Stimulated activated CD4-positive, alpha-beta T cell treated with anti-CD3 and anti-CD28 coated beads, Interleukin-15, amount 100 ng/mL, for 48 hours (primary cell): ENCODE data around the gene SPTBN4.
"Not testable (repeated sequence)": the region's sequence is repeated elsewhere in the genome, so short reads cannot be mapped to it uniquely, and the experiment has no call there.

ENCODE experiments used
- DNase-seq, 2 donors: peaks; one replicate each; pipeline ENCODE4 v3.0.0-alpha.2; 2020; ENCODE audit warnings: low read depth in 2 of 2

The SPTBN4 gene

DNA sequence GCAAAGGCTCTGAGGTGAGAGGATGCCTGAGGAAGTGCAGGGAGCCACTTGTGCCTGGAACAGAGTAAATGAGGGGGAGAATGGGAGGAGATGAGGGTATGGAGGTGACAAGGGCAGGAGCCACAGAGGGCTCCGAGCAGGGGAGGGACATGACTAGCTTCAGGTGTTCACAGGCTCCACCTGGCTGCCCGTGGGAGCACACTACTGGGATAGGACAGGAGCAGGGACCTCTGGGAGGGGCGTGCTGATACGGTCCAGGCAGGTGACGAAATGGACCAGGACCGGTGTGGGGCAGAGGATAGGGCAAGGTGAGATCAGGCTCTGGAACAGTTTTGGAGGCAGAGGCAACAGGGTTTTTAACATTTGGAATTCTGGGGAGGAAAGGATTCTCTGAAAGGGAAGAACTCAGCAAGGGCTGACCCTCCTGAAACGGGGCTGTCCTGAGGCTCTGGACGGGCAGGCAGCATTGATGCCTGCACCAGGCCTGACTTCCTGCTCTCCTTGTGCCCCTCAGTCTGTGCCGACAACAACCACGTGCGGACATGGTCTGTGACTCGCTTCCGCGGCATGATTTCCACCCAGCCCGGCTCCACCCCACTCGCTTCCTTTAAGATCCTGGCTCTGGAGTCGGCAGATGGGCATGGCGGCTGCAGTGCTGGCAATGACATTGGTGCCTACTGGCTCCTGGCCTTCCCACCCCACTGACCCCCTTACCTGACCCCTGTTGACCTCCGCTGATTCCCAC lies 121.5 kb downstream of the SPTBN4 start:
- no peak for DNase-seq

DNA sequence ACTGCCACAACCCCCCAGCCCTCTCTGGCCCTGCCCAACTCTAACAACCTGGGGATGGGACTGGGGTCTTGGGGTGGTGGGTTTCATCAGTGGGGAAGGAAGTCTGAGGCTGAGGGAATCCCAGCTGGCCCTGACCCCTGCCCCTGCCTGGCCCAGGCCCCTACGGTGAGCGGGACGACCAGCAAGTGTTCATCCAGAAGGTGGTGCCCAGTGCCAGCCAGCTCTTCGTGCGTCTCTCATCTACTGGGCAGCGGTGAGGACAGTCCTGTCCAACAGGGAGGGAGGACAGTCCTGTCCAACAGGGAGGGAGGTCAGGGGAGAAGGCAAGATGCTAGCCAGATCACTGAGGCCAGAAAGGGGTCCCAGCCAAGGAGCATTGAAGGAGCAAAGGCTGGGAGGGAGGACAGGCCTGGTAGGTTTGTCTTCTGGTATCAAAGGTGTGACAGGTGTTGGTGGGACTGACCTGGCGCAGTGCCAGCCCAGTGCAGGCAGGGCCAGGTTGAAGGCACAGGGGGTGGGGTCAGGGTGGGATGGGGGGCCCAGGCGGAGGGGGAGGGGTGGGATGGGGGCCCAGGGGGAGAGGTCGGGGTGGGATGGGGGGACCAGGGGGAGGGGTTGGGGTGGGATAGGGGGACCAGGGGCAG lies 122.2 kb downstream of the SPTBN4 start:
- DNase-seq = no peak

DNA sequence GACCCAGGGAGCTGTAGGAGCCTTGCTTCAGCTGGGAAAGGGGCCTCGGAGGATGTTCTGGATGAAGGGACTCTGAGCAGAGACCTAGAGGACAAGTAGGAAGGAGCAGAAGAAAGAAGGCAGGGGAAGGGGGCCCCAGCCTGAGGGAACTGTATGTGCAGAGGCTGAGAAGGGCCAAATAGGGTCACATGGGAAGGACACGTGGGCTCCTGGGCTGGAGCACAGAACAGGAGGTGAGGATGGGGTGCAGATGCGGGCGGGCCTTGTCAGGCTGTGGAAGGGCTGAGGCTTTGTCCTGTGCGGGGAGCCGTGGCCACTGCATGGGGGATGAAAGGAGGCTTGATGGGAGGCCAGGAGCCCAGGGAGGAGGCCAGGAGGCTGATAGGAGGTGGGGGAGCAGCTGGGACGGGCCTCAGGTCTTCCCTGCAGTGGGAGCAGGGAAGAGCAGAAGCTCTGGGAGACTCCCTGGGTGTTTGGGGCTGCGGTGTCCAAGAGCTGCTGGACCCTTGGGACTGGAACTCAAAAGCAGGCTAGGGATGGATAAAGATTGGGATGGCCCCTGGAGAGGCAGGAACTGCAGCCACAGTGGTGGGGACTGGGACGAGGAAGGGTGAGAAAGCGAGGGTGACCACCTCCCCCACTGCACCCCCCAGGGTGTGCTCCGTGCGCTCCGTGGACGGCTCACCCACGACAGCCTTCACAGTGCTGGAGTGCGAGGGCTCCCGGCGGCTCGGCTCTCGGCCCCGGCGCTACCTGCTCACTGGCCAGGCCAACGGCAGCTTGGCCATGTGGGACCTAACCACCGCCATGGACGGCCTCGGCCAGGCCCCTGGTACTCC lies 123.0 kb downstream of the SPTBN4 start:
- DNase-seq = no peak

DNA sequence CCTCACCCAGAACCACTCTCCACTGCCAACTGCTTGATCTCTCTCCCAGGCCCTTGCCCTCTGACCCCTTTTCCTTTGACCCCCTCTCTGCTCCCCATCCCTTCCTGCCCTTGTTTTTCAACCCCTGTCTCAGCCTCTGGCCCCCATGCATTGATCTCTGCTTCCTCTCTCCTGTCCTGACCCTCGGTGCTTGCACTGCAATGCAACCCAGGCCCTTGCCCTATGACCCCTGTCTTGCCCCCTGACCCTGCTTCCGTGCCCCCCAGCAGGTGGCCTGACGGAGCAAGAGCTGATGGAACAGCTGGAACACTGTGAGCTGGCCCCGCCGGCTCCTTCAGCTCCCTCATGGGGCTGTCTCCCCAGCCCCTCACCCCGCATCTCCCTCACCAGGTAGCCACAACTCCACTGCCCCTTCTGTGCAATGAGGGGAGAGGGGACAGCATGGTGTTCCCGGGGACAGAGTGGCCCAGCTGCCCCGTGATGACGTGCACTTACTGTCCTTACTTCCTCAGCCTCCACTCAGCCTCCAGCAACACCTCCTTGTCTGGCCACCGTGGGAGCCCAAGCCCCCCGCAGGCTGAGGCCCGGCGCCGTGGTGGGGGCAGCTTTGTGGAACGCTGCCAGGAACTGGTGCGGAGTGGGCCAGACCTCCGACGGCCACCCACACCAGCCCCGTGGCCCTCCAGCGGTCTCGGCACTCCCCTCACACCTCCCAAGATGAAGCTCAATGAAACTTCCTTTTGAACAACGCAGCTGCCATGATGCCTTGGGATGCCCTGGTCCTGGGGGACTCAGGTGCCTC lies 123.9 kb downstream of the SPTBN4 start:
- DNase-seq = no peak

DNA sequence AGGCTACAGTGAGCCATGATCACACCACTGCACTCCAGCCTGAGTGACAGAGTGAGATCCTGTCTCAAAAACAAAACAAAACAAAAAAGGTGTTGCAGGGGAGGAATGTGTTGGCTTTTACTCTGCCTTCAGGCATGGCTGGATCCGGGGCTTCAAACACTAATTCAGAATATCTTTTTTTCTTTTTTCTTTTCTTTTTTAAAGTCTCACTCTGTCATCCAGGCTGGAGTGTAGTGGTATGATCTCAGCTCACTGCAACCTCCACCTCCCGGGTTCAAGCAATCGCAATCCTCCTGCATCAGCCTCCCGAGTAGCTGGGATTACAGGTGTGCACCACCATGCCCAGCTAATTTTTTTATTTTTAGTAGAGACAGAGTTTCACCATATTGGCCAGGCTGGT lies 124.9 kb downstream of the SPTBN4 start:
- not testable (repeated sequence) for DNase-seq

DNA sequence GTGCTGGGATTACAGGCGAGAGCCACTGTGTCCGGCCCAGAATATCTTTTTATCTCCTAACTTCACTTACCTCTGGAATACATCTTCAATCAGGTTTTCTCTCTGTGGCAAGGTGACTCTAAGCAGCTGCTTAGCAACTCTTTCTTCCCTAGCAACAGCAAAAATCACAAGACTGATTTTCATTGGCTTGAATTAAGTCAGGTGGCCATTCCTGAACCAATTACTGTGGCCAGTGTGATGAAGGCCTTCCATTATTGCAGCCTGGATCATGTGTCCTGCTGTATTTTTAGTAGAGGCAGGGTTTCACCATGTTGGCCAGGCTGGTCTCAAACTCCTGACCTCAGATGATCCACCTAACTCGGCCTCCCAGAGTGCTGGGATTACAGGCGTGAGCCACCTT lies 125.4 kb downstream of the SPTBN4 start:
- DNase-seq = no peak

DNA sequence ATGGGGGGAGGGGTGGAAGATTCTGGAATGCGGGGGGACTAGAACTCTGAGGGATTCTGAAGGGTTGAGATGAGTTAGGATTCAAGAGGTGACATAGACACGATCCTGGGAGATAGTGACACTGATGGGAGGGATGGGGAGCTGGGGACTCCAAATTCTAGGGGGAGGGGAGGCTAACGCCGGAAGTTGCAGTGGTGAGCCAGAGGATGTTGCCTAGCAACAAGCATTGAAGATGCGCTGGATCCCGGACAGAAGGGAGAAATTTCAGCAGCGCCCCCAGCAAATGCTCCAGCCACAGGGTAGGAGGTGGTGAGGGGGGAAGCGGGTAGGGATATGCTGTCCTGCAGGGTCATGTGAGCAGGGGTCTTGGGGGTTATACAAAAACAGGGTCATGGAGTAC lies 127.5 kb downstream of the SPTBN4 start:
- DNase-seq = no peak

DNA sequence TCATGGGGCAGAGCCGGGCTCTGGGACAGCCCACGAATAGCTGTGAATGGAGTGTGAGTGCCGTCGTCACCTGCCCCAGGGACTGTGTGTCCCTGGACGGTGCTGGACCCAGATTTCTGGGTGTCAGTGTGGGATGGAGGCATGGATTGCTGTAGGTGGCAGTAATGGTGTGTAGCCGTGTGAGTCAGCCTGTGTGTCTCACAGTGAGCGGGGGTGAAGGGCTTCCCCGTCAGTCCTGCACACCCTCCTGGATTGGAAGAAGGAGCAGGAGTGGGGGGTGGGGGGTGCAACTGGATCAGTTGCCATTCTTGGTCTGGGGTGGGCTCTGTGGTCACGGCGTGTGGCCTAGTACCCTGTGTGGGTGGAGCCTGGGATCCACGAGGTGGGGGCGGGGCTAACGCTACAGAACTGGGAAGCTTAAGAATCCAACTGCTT lies 127.9 kb downstream of the SPTBN4 start:
- DNase-seq = no peak

DNA sequence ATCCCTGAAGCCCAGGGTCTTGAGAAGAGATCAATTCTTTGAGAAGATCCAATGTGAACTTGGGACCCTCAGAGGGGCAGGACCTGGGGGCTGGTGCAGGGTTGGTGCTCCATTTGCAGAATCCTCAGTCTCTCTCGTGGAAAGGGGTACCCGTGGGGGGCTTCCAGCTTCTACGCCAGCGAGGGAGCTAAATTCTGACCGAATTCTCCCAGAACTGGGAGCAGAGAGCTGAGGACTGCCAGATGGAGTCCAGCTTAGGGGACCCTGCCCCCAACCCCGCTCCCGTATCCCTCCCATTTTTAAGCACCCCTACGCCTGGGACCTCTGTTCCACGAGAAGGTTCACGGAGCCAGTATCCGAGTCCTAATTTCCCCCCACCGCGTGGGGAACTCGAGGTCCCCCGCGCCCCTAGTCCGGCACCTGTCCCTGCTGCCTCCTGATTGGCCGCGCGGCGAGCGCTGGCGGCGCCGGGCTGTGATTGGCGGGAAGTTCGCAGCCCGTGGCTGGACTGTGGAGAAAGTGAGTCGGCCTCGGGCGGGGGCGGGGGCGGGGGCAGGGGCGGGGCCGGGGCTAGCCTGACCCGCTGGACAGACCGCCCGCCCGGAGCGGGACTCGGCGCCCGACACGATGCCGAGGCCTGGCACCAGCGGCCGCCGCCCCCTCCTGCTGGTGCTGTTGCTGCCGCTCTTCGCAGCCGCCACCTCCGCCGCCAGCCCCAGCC lies 130.0 kb downstream of the SPTBN4 start:
- no peak for DNase-seq

DNA sequence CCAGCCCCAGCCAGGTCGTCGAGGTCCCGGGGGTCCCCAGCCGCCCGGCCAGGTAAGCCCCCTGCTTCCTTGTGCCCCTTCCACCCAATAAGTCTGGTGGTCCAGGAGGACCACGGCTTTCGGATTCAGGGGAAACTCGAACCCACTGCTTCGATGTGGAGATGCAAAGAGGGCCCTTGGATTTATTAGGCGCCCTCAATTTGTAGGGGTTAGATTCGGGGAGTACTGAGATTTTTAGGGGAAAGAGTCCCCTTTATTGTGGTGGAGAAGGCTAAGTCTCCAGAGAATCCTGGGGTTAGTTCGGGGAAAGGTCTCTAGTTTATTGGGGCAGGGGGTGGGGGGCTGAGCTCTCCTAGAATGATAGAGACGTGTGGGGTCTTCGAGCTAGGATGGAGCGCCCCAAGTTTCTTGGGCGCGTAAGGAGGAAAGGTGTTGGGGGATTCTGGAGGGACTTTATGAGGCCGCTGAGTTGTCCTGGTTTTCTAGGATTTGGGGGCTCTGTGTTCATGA lies 130.6 kb downstream of the SPTBN4 start:
- no peak for DNase-seq

DNA sequence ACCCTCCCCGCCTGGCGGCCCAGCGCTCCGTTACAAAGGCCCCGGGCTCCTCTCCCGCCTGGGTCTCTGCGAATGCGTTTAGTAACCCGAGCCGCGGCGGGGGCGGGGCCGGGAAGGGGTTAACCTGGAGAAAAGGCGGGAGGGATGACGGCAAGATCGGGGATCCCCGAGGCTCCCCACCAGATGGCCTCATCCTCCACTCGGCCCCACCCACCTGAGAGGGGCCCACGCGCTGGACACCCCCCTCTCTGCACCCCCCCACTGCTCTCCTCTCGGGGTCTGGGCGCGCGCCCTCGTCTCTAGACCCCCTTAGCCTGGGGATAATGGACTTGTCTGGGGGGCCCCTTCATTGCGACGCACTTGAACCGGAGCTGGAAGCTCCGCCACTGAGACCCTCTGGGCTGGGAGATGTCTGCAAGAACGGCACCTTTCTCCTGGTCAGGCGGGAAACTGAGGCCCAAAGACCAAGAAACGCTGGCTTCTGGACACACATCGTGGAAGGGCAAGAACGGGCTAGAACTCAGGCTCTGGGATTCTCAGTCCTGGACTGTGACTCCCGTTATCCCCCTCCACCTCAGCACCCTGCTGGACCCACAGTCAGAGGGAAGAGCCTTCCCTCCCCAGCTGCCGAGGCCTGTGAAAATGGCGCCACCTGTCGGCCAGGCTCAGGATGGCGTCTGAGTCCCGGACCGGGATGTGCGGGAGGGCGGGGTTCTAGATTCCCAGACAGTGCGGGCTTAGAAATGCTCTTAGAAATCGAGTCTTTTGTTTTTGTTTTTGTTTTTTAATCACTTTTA lies 131.5 kb downstream of the SPTBN4 start:
- DNase-seq = peak; percentile 68 to 78

DNA sequence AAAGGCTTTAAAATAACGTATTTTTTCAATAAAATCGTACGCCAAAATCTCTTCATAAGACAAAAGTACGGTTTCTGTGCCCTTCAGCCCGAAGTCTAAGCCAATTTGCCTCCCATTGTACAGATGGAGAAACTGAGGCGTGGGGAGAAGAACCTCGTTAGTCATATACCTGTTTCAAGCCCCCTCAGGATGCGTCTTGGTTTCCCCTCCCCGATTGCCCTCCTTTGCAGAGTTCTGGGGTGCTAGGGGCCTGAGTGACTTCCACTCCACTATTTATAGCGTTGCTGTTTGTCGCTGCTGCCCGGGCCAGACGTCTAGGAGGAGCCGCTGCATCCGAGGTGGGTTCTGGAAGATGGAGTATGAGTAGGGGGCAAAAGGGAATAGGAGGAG lies 132.1 kb downstream of the SPTBN4 start:
- DNase-seq = no peak

DNA sequence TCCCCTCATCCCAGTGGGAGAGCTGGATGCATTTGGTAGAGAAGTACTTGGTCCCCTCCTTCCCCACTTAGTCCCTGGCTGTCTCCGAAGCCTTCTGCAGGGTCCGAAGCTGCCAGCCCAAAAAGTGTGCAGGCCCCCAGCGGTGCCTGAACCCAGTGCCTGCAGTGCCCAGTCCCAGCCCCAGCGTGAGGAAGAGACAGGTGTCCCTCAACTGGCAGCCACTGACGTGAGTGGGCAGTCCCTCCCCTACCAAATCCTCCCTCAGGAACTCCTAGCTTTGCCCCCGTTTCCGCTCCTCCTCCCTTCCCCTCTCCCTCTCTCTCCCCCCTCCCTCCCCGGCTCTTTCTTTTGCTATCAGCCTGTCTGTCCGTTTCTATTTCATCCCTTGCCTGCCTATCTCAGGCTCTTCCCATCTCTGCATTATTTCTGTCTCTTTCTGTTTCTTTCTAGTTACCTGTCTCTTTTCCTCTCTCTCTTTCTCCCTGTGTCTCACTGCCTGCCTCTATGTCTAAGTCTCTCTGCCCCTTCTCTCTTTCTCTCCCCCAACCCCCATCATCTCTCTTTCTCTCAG lies 132.6 kb downstream of the SPTBN4 start:
- no peak for DNase-seq

DNA sequence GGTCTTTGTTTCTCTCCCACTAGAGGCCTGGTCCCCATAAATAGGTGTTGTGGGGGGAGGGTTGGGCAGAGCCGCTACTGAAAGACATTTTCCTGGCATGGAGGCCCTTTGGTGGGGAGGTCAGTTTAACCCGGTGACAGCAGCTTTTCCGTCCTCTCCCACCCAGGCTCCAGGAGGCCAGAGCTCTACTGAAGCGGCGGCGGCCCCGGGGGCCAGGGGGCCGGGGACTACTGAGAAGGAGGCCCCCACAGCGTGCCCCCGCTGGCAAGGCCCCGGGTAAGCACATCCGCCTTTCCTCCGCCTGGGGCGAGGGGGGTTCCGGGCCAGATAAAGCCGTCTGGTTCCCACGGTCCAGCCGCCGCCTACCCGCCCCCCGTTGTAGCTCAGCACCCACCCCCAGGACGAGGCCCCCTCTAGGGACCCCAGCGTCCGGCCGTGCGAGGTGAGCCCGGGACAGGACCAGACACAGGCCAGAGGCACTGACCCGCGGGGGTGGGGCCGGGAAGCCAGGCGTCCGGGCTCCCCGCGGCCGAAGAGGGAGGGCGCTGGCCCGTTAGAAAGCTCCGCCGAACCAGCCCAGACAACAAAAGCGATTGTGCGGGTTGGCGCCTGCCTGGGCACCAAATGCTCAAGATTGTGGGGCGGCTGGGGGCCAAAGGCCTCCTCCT lies 133.2 kb downstream of the SPTBN4 start:
- no peak for DNase-seq

DNA sequence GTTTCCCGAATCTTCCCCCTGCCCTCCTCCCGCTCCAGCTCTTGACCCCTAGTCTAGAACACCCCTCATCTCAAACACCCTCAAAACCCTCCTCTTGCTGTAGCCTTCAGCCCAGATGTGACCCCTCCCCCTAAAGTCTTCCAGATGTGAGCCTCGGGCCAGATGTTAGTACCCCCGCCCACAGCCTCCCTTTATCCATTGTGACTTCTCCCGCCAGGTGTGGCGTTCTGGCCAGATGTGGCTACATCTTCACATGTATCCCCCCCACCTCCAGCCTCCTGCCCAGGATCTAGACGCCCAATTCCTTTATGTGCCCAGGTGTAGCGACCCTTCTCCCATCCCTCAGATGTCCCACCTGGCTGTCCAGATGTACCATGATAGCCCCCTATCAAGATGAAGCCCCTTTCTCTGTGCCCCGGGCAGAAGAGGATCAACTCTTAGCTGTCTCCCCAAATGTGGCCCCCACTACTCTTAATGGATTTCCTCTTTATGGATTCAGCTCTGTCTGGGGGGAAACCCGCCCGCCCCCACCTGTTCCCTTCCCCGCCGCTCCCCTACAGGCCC lies 133.9 kb downstream of the SPTBN4 start:
- DNase-seq = no peak

DNA sequence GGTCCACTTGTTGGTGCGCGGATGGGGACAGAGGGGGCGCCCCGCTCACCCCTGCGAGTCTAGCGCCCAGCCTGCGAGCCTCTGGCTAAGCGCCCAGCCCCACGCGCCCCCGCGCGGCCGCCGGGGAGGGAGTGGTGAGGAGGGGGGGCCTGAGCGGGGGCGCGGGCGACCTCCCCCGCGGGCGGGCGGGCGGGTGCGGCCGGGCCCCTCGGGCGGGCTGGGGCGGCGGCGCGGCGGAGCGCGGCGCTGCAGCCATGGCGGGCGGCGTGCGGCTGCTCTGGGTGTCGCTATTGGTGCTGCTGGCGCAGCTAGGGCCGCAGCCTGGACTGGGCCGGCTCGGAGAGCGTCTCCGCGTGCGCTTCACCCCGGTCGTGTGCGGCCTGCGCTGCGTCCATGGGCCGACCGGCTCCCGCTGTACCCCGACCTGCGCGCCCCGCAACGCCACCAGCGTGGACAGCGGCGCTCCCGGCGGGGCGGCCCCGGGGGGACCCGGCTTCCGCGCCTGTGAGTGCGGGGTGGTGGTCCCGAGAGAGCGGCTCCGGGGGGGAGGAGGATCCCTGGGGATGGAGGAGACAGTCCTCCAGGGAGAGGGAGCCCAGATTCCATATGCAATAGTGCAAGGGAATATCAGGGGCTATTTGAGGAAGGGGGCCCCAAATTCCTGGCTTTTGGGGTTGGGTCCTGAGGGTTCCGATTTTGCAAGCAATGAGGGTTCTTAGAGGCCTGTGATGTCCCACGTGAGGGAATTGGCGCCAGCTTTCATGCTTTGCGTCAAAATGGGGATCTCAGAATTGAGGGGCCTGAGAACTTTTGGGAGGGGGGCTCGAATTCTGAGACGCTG lies 134.6 kb downstream of the SPTBN4 start, which contains the start of gene LTBP4:
LTBP4 (plus strand) TSS at position 236 of the 841 bp plus-strand sequence; CDS start at position 255, 19 bp downstream.
- no peak for DNase-seq

DNA sequence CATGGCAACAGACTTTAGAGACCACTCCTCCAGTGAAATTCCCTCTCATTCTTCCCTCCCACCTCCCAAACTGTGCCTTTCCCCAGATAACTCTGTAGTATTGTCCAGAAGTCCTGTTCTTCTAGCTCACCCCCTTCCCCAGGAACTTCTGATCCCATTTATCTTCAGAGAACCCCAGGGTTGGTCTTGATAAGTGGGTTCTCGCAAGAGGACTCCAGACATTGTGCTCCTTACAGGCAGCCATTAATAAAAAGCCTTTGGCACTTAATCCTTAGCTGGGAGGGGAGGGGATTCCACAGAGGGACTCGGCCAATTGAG lies 136.2 kb downstream of the SPTBN4 start:
- no peak for DNase-seq
